Aorta (tissue), 5 donors: Measurements from ENCODE around the gene SVOPL. TPM values are rescaled to one million over a fixed set of nuclear protein-coding genes. Genes with fewer than 3 reads are reported as not detected.

Experiments
- ATAC-seq: fragments of 200-7000 bp; cut with Tn5 transposase; one replicate; pipeline ENCODE4 v1.9.1; 2022; ENCODE audit warnings: moderate library complexity; ENCODE audit not compliant: low FRiP score
- DNase-seq, 2 donors: peaks; one replicate each; pipeline ENCODE4 v3.0.0-alpha.2; 2020
- H3K27ac ChIP-seq, 2 donors: one replicate each; pipeline ENCODE4 v1.5.1; 2013; ENCODE audit warnings: low read length in 2 of 2, mild to moderate bottlenecking in 2 of 2, moderate library complexity in 2 of 2, control low read depth in 1 of 2, inconsistent platforms in 1 of 2, low read depth in 1 of 2
- H3K27me3 ChIP-seq, 2 donors: one replicate each; pipeline ENCODE4 v1.6.1; 2013; ENCODE audit warnings: control low read depth in 1 of 2, low read length in 1 of 2, mild to moderate bottlenecking in 1 of 2, moderate library complexity in 1 of 2; ENCODE audit not compliant: insufficient read depth in 2 of 2, control insufficient read depth in 1 of 2
- H3K36me3 ChIP-seq, 2 donors: one replicate each; pipeline ENCODE4 v1.6.1; 2013; ENCODE audit warnings: control low read depth in 1 of 2, low read length in 1 of 2, mild to moderate bottlenecking in 1 of 2; ENCODE audit not compliant: insufficient read depth in 2 of 2, control insufficient read depth in 1 of 2
- H3K4me1 ChIP-seq, 2 donors: one replicate each; pipeline ENCODE4 v1.6.1; 2013; ENCODE audit warnings: low read length in 2 of 2, control low read depth in 1 of 2, mild to moderate bottlenecking in 1 of 2, moderate library complexity in 1 of 2; ENCODE audit not compliant: insufficient read depth in 2 of 2, control insufficient read depth in 1 of 2
- H3K4me3 ChIP-seq, 2 donors: one replicate each; pipeline ENCODE4 v1.5.1; 2013; ENCODE audit warnings: low read length in 2 of 2, control low read depth in 1 of 2, mild to moderate bottlenecking in 1 of 2
- H3K9me3 ChIP-seq: one replicate; pipeline ENCODE4 v1.6.1; 2013; ENCODE audit warnings: mild to moderate bottlenecking, low read length; ENCODE audit not compliant: control insufficient read depth
- WGBS, 2 donors: extraction: QIAGEN DNeasy Blood & Tissue Kit; methylation state at CpG; one replicate each; pipeline ENCODE4 v1.1.7; 2013; 5-methylcytosine and 5-hydroxymethylcytosine counted together
- intact Hi-C, 2 donors: fragments of 100-400 bp; cut with DNase I; formaldehyde crosslinking; loops; one replicate each; pipeline versions ENCODE4 v1.14.2 to v1.15.0; 2022
- polyA plus RNA-seq, 2 donors: library from polyadenylated mRNA; stranded (reverse); fragments of 200-250 nt; gene quantifications; one replicate each; pipeline ENCODE4 v1.2.3, GENCODE V29; 2013
- total RNA-seq, 2 donors: library from RNA; stranded (reverse); fragmentation: NEBNext Ultra II Directional; extraction: Animal tissue kit (Norgen Biotek cat#: 25700); gene quantifications; one replicate each; pipeline ENCODE4 v1.2.1, GENCODE V29; 2021
- donor health status: healthy with polysubstance abuse.
- donor health status: Bipolar disorder and iron deficiency.
- donor health status: DM: no; HTN: no; CAD: no.
- donor health status: DM: no; HTN: no; CAD: no.
- donor health status: DM: yes; HTN: yes; CAD: no.

The SVOPL gene
- total and polyA plus RNA-seq, 4 donors: 1.2 TPM; not detected in 3

DNA sequence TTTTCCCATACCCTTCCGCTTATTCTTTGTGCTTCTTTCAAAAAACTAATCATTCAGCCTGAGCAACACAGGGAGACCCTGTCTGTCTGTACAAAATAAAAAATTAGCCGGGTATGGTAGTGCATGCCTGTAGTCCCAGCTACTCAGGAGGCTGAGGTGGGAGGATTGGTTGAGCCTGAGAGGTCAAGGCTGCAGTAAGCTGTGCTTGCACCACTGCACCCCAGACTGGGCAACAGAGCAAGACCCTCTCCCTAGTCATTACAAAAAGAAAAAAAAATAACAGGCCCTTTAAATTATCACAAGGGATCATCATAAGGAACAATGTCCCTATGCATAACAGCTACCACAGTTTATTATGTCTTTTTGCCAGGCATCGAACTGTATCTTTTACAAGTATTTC lies 121.5 kb downstream of the SVOPL start:
- ATAC-seq: no peak
- DNase-seq: no peak
- no peak overlapping the region for H3K27ac ChIP-seq
- no peaks in the 10 kb centered on the region for H3K36me3 ChIP-seq
- intact Hi-C loops: no loop called here
- no peaks in the 10 kb centered on the region for H3K27me3 ChIP-seq
- H3K4me1 ChIP-seq: no peaks in the 10 kb centered on the region
- no peak overlapping the region for H3K4me3 ChIP-seq
- no peaks in the 10 kb centered on the region for H3K9me3 ChIP-seq
- WGBS, 2 donors: 96 to 98% methylated on average over 3 of the region's 3 CpGs

- H3K36me3 ChIP-seq: no peaks in the 10 kb centered on the region
- H3K9me3 ChIP-seq: no peaks in the 10 kb centered on the region
- no peaks in the 10 kb centered on the region for H3K4me1 ChIP-seq
- H3K4me3 ChIP-seq: no peak overlapping the region
- DNase-seq: no peak
- ATAC-seq: no peak
- H3K27me3 ChIP-seq: no peaks in the 10 kb centered on the region
- intact Hi-C loops: no loop called here
- H3K27ac ChIP-seq: no peak overlapping the region
- WGBS, 2 donors: 85 to 87% methylated on average over 1 of the region's 1 CpG
Measured at GRCh38 chr7:138579136-138579535, 122.0 kb downstream of the SVOPL start.

DNA sequence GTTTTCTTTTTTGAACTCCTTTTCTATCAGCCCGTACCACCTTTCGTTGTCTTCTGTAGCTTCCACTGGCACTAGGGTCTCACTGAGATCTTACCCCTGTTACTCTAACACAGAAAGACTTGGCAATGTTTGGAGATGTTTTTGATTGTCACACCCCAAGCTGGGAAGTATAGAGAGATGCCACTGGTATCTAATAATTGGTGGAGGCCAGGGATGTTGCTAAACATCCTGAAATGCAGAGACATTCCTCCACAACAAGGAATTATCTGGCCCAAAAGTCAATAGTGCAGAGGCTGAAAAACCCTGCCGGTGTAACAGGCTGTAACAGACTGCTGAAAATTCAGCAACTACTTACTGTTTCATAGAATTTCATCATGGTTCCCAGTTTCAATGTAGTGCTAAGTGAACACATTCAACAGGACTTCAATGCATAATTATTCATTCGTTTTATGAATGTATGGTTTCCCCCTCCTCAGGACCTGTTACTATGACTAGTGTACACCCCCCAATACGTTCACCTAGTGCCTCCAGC lies 125.2 kb downstream of the SVOPL start:
- ATAC-seq (no peak), DNase-seq (no peak)
- intact Hi-C loops: no loop called here
- Histone ChIP-seq H3K4me1 (no peaks in the 10 kb centered on the region), H3K36me3 (peaks cover 0 to 3% of the 10 kb centered on the region in 2 donors), H3K27me3 (no peaks in the 10 kb centered on the region), H3K9me3 (no peaks in the 10 kb centered on the region), H3K27ac (no peak overlapping the region), H3K4me3 (no peak overlapping the region)
- WGBS, 2 donors: 96% methylated on average over 5 of the region's 5 CpGs

DNA sequence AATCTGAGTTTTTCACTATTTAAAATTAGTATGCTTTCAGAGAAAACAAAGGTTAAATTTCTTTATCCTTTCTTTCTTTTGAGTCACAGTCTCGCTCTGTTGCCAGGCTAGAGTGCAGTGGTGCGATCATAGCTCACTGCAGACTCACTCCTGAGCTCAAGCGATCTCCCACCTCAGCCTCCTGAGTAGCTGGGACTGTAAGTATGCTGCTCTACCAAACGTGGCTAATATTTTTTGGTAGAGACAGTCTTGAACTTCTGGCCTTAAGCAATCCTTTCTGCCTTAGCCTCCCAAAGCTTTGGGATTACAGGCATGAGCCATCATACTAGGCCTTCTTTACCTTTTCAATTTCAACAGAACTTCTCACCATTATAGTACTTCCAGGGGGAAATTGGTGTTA lies 127.4 kb downstream of the SVOPL start:
- DNase-seq (no peak), ATAC-seq (no peak)
- no peaks in the 10 kb centered on the region for H3K27me3 ChIP-seq
- no peak overlapping the region for H3K4me3 ChIP-seq
- intact Hi-C loops: no loop called here
- no peaks in the 10 kb centered on the region for H3K4me1 ChIP-seq
- WGBS, 2 donors: 67 to 73% methylated on average over 4 of the region's 4 CpGs
- no peaks in the 10 kb centered on the region for H3K9me3 ChIP-seq
- H3K36me3 ChIP-seq: peaks cover 0 to 5% of the 10 kb centered on the region in 2 donors
- H3K27ac ChIP-seq: no peak overlapping the region

DNA sequence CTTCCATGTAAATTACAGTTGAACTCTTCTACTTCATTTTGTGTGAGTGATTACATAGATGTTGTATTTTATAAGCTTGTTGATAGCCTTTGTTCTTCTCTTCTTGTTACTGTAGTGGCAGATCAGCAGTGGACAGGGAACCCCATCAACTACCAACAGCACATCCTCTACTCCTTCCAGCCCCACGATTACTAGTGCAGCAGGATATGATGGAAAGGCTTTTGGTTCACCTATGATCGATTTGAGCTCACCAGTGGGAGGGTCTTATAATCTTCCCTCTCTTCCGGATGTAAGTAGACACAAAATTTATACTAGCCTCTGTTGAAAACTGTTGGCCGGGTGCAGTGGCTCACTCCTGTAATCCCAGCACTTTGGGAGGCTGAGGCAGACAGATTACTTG lies 130.4 kb downstream of the SVOPL start:
- ATAC-seq: no peak
- Histone ChIP-seq H3K4me1 (no peaks in the 10 kb centered on the region), H3K27ac (no peak overlapping the region), H3K9me3 (no peaks in the 10 kb centered on the region), H3K36me3 (peaks cover 0 to 5% of the 10 kb centered on the region in 2 donors), H3K27me3 (no peaks in the 10 kb centered on the region), H3K4me3 (no peak overlapping the region)
- intact Hi-C loops: no loop called here
- WGBS, 2 donors: 96 to 98% methylated on average over 4 of the region's 4 CpGs
- no peak for DNase-seq

GRCh38 chr7:138569418-138569817 lies 131.7 kb downstream of the SVOPL start:
- intact Hi-C loops: no loop called here
- DNase-seq: no peak
- Histone ChIP-seq H3K4me1 (no peaks in the 10 kb centered on the region), H3K36me3 (peaks cover 3 to 9% of the 10 kb centered on the region in 2 donors), H3K27me3 (no peaks in the 10 kb centered on the region), H3K27ac (no peak overlapping the region), H3K9me3 (peaks cover 5% of the 10 kb centered on the region), H3K4me3 (no peak overlapping the region)
- ATAC-seq: no peak
- WGBS, 2 donors: 94 to 97% methylated on average over 3 of the region's 3 CpGs

DNA sequence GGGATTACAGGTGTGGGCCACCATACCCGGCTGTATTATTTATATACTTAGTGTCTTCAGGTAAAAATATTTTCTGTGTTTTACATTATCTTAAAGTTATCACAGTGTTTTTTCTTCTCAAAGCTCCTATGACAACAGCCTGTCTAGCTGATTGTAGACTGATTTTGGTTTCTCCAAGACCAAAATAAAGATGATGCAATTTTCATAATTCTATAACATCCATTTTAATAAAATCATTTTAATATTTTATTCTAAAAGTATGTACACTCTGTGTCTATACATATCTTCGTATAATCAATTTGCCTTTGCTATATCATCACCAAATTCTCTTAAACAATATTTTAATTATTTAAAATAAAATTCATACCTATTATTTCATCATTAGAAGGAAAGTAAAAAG lies 132.5 kb downstream of the SVOPL start:
- WGBS, 2 donors: 96 to 97% methylated on average over 2 of the region's 2 CpGs
- no peak for ATAC-seq
- H3K27ac ChIP-seq: no peak overlapping the region
- no peaks in the 10 kb centered on the region for H3K4me1 ChIP-seq
- no peak overlapping the region for H3K4me3 ChIP-seq
- no peak for DNase-seq
- H3K27me3 ChIP-seq: no peaks in the 10 kb centered on the region
- H3K36me3 ChIP-seq: peaks cover 7 to 10% of the 10 kb centered on the region in 2 donors
- intact Hi-C loops: no loop called here
- H3K9me3 ChIP-seq: peaks cover 9% of the 10 kb centered on the region

GRCh38 chr7:138565451-138566114 lies 135.6 kb downstream of the SVOPL start:
- H3K4me3 ChIP-seq: no peak overlapping the region
- no peak overlapping the region for H3K27ac ChIP-seq
- peaks cover 7 to 17% of the 10 kb centered on the region in 2 donors for H3K36me3 ChIP-seq
- intact Hi-C loops: no loop called here
- no peaks in the 10 kb centered on the region for H3K4me1 ChIP-seq
- ATAC-seq (no peak), DNase-seq (no peak)
- no peaks in the 10 kb centered on the region for H3K27me3 ChIP-seq
- WGBS, 2 donors: 96 to 99% methylated on average over 8 of the region's 8 CpGs
- peaks cover 9% of the 10 kb centered on the region for H3K9me3 ChIP-seq

- no peak for ATAC-seq
- 97% methylated on average over 8 of the region's 8 CpGs for WGBS, 2 donors
- DNase-seq: no peak
- no peak overlapping the region for H3K27ac ChIP-seq
- no peaks in the 10 kb centered on the region for H3K27me3 ChIP-seq
- no peaks in the 10 kb centered on the region for H3K4me1 ChIP-seq
- peaks cover 7 to 18% of the 10 kb centered on the region in 2 donors for H3K36me3 ChIP-seq
- H3K9me3 ChIP-seq: peaks cover 9% of the 10 kb centered on the region
- intact Hi-C loops: no loop called here
- no peak overlapping the region for H3K4me3 ChIP-seq
Measured at GRCh38 chr7:138565071-138565450, 136.1 kb downstream of the SVOPL start.
